ENCODE results near the gene EML5.

Gene EML5

DNA sequence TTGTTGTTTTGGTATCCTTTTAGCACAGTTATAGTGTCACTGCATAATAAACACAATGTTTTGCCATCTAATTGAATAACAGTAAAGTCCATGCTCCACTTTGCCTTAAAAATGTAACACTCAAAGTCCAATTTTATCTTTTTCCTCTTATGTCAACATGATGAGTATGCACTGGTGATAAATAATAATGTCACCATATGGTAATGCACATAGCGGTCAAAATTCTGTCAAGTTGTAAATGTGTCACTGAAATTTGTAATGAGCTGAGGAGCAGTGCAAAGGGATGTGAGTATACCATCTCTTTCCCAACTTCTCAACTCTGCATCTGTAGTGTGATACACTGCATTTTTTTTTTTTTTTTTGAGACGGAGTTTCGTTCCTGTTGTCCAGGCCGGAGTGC lies 65.7 kb downstream of the EML5 start:
- DNase-seq (ENCODE audit: low read depth): no peak
- no peak overlapping the region for H3K4me3 ChIP-seq (ENCODE audit: low read depth, low read length)
- TF ChIP-seq, protein P1, sequence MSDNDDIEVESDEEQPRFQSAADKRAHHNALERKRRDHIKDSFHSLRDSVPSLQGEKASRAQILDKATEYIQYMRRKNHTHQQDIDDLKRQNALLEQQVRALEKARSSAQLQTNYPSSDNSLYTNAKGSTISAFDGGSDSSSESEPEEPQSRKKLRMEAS (IDR thresholded peaks at IDR 0.05; ENCODE audit: low read depth, low read length): no peak
- TF ChIP-seq MYC (IDR thresholded peaks at IDR 0.05; ENCODE audit: low read depth, low read length) (no peak), POLR2A (IDR thresholded peaks at IDR 0.05; ENCODE audit: extremely low read depth, insufficient read length) (no peak)
- TF ChIP-seq, protein P2, sequence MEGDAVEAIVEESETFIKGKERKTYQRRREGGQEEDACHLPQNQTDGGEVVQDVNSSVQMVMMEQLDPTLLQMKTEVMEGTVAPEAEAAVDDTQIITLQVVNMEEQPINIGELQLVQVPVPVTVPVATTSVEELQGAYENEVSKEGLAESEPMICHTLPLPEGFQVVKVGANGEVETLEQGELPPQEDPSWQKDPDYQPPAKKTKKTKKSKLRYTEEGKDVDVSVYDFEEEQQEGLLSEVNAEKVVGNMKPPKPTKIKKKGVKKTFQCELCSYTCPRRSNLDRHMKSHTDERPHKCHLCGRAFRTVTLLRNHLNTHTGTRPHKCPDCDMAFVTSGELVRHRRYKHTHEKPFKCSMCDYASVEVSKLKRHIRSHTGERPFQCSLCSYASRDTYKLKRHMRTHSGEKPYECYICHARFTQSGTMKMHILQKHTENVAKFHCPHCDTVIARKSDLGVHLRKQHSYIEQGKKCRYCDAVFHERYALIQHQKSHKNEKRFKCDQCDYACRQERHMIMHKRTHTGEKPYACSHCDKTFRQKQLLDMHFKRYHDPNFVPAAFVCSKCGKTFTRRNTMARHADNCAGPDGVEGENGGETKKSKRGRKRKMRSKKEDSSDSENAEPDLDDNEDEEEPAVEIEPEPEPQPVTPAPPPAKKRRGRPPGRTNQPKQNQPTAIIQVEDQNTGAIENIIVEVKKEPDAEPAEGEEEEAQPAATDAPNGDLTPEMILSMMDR (IDR thresholded peaks at IDR 0.05; ENCODE audit: low read depth, low read length): no peak

DNA sequence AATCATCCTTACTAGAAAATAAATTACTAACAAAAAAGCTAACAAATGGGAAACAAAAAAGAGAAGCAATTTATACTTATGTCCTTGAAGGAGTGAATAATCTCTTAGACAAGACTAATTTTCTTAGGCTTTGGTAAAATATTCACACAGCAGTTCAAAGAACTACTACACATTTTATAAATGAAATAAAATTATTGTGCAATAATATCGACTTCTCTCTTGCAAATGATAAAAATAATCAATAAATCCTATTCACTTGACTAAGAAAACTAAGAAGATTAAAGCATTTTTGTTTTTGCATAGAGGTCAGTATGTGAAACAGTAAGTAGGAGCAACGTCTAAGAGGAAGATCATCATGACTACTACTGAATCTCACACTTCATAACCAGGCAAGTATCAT lies 82.0 kb downstream of the EML5 start:
- TF ChIP-seq MYC (IDR thresholded peaks at IDR 0.05; ENCODE audit: low read depth, low read length) (no peak), POLR2A (IDR thresholded peaks at IDR 0.05; ENCODE audit: extremely low read depth, insufficient read length) (no peak)
- TF ChIP-seq, protein P2 (IDR thresholded peaks at IDR 0.05; ENCODE audit: low read depth, low read length): no peak
- TF ChIP-seq, protein P1 (IDR thresholded peaks at IDR 0.05; ENCODE audit: low read depth, low read length): no peak
- no peak for DNase-seq (ENCODE audit: low read depth)

DNA sequence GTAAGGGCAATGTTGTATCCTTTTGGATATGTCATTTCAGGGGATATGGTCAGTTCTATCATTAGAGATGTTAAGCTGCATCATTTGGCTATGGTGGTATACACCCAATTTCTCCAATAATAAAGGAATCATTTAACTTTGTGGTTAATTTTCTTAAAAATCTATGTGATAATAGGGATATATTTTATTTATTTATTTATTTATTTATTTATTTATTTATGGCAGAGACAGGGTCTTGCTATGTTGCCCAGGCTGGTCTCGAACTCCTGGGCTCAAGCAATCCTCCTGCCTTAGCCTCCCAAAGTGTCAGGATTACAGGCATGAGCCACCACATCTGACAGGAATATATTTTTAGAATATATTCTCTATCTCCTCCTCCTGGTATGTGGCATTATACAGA lies 85.7 kb downstream of the EML5 start:
- no peak overlapping the region for H3K4me3 ChIP-seq (ENCODE audit: low read depth, low read length)
- TF ChIP-seq, protein P2 (IDR thresholded peaks at IDR 0.05; ENCODE audit: low read depth, low read length): no peak
- TF ChIP-seq MYC (IDR thresholded peaks at IDR 0.05; ENCODE audit: low read depth, low read length) (no peak), POLR2A (IDR thresholded peaks at IDR 0.05; ENCODE audit: extremely low read depth, insufficient read length) (no peak)
- TF ChIP-seq, protein P1 (IDR thresholded peaks at IDR 0.05; ENCODE audit: low read depth, low read length): no peak
- DNase-seq (ENCODE audit: low read depth): no peak

More for the DNA sequence above, 82.0 kb downstream of the EML5 start:
- no peak overlapping the region for H3K4me3 ChIP-seq (ENCODE audit: low read depth, low read length)

DNA sequence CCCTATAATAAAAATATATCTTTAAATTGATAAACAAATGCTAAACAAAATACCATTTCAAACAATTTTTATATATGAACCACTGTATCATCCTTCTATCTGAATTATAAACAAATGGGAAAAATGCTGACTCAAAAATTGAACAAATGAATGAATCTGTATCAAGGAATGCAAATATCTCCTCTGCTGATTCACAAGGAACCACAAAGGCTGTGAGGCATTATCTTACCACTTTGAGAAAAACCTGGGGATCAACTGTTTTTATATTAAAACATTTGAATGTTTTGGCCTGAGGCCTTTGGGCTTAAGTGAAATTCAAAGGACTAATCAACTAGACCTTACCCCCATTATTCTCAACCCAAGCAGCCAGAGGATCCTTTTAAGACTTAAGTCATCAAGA lies 86.3 kb downstream of the EML5 start:
- TF ChIP-seq, protein P1 (IDR thresholded peaks at IDR 0.05; ENCODE audit: low read depth, low read length): no peak
- TF ChIP-seq, protein P2 (IDR thresholded peaks at IDR 0.05; ENCODE audit: low read depth, low read length): no peak
- TF ChIP-seq POLR2A (IDR thresholded peaks at IDR 0.05; ENCODE audit: extremely low read depth, insufficient read length) (no peak), MYC (IDR thresholded peaks at IDR 0.05; ENCODE audit: low read depth, low read length) (no peak)
- no peak overlapping the region for H3K4me3 ChIP-seq (ENCODE audit: low read depth, low read length)

DNA sequence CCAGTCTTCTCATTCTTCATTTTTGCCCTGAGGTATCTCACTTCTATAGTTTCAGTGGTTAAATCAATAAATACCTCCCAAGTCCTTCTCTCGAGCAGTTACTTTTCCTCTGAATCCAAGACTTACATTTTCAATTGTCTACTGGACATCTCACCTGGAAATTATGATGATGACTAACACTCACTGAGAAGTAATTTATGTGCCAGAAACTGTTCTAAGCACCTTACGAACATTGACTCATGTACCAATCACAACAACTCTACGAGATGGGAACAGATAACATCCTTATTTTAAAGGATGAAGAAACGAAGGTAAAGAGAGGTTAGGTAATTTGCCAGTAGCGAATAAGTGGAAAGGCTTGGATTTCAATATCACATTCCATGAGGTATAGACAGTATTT lies 94.1 kb downstream of the EML5 start:
- DNase-seq (ENCODE audit: low read depth): no peak
- no peak overlapping the region for H3K4me3 ChIP-seq (ENCODE audit: low read depth, low read length)
- TF ChIP-seq, protein P1 (IDR thresholded peaks at IDR 0.05; ENCODE audit: low read depth, low read length): no peak
- TF ChIP-seq, protein P2 (IDR thresholded peaks at IDR 0.05; ENCODE audit: low read depth, low read length): no peak
- TF ChIP-seq MYC (IDR thresholded peaks at IDR 0.05; ENCODE audit: low read depth, low read length) (no peak), POLR2A (IDR thresholded peaks at IDR 0.05; ENCODE audit: extremely low read depth, insufficient read length) (no peak)

More for the DNA sequence above, 86.3 kb downstream of the EML5 start:
- no peak for DNase-seq (ENCODE audit: low read depth)
